Measurements from ENCODE around the gene TXNL4B. TPM values are rescaled to one million over a fixed set of nuclear protein-coding genes. Genes with fewer than 3 reads are reported as not detected.

The TXNL4B gene
- total RNA-seq (2022; extraction: Qiagen RNA extraction), result 19.7 to 23.9 TPM (median 22.3 TPM) in 5 replicates

GRCh38 chr16:72093448-72094265, at the start of gene TXNL4B, which contains the start of gene DHX38:
Gene TXNL4B, minus strand, starts transcription at chr16:72093620. Its CDS starts 2,871 bp downstream, at chr16:72090749.
Gene DHX38, plus strand, starts transcription at chr16:72093847. Its CDS starts 2,311 bp downstream, at chr16:72096158.

GRCh38 chr16:72054254-72054847, 39.1 kb downstream of the TXNL4B start, which contains the start of gene HP:
Gene HP, plus strand, starts transcription at chr16:72054505. Its CDS starts 148 bp downstream, at chr16:72054653.

Other genes starting within 250 kb of the TXNL4B start
- gene ATXN1L, start 247.6 kb downstream of the TXNL4B start, total RNA-seq (2022; extraction: Qiagen RNA extraction), result 13.7 to 21.8 TPM (median 17.5 TPM) in 5 replicates
- gene ZNF821, start 209.4 kb downstream of the TXNL4B start, total RNA-seq (2022; extraction: Qiagen RNA extraction), result 3.4 to 4.1 TPM (median 4.1 TPM) in 5 replicates
- 165 to 208 TPM (median 172 TPM) in 5 replicates for gene IST1, start 198.1 kb downstream of the TXNL4B start, total RNA-seq (2022; extraction: Qiagen RNA extraction)
- not detected in 5 replicates for gene PKD1L3, start 93.2 kb downstream of the TXNL4B start, total RNA-seq (2022; extraction: Qiagen RNA extraction)
- 12.8 to 16.1 TPM (median 13.0 TPM) in 5 replicates for gene DHODH, start 84.9 kb downstream of the TXNL4B start, total RNA-seq (2022; extraction: Qiagen RNA extraction)
- gene HP, start 39.1 kb downstream of the TXNL4B start, total RNA-seq (2022; extraction: Qiagen RNA extraction), result not detected in 5 replicates
- not detected in 5 replicates for gene HPR, start 30.4 kb downstream of the TXNL4B start, total RNA-seq (2022; extraction: Qiagen RNA extraction)
- 45.6 to 58.9 TPM (median 47.9 TPM) in 5 replicates for gene DHX38, start 227 bp upstream of the TXNL4B start, total RNA-seq (2022; extraction: Qiagen RNA extraction)
- 0.05 to 0.37 TPM (median 0.13 TPM) in 4 of 5 replicates, not detected in the other for gene PMFBP1, start 78.5 kb upstream of the TXNL4B start, total RNA-seq (2022; extraction: Qiagen RNA extraction)

Measured in A549 treated with Hydrocortisone at 1 μM for 4 hours (cell line).